Ascending aorta (tissue), 2 donors: ENCODE data around the gene MYO1G. TPM values are rescaled to one million over a fixed set of nuclear protein-coding genes. Genes with fewer than 3 reads are reported as not detected.

Source experiments
- DNase-seq, 2 donors: peaks; one replicate each; pipeline ENCODE4 v3.0.0-alpha.2; 2019; ENCODE audit warnings: low spot score in 2 of 2
- H3K27ac ChIP-seq, 2 donors: fragments of 200-600 bp; sonication (generic); one replicate each; pipeline ENCODE4 v1.5.1; 2016 to 2017; ENCODE audit warnings: mild to moderate bottlenecking in 1 of 2
- H3K27me3 ChIP-seq: fragments of 200-600 bp; sonication (generic); one replicate; pipeline ENCODE4 v1.5.1; 2017
- H3K36me3 ChIP-seq, 2 donors: fragments of 200-600 bp; sonication (generic); one replicate each; pipeline ENCODE4 v1.5.1; 2016
- H3K4me1 ChIP-seq, 2 donors: fragments of 200-600 bp; sonication (generic); one replicate each; pipeline ENCODE4 v1.5.1; 2016 to 2017; ENCODE audit warnings: mild to moderate bottlenecking in 1 of 2
- H3K4me3 ChIP-seq, 2 donors: fragments of 200-600 bp; sonication (generic); one replicate each; pipeline ENCODE4 v1.5.1; 2016 to 2017; ENCODE audit warnings: mild to moderate bottlenecking in 1 of 2
- H3K9me3 ChIP-seq, 2 donors: fragments of 200-600 bp; sonication (generic); one replicate each; pipeline ENCODE4 v1.5.1; 2016
- CTCF ChIP-seq, 3 experiments: fragments of 200-600 bp in 2 of 3; fragments of 450-650 bp in 1 of 3; sonication (generic) in 2 of 3; IDR thresholded peaks; one replicate each; pipeline ENCODE4 v1.5.1; 2016 to 2019; ENCODE audit warnings: antibody characterized with exemption in 3 of 3, mild to moderate bottlenecking in 1 of 3, moderate library complexity in 1 of 3
- intact Hi-C: fragments of 100-400 bp; cut with DNase I; formaldehyde crosslinking; loops from one replicate; pipeline ENCODE4 v1.15.1; 2023
- total RNA-seq: library from RNA; depleted of rRNA; stranded (reverse); fragments of >200 nt; gene quantifications from one replicate; pipeline ENCODE4 v1.1.0, GENCODE V29; 2016

The MYO1G gene
- total RNA-seq, 1 donor from 2014 or later, result 5.9 TPM

- no peak overlapping the region for H3K27ac ChIP-seq
Measured at GRCh38 chr7:45001826-45002225, 23.0 kb upstream of the MYO1G start.

GRCh38 chr7:45001138-45001694 is 22.4 kb upstream of the MYO1G start:
- H3K9me3 ChIP-seq, result no peaks in the 10 kb centered on the region
- TF ChIP-seq CTCF (IDR thresholded peaks at IDR 0.05), result no peak
- intact Hi-C loops, result loop anchor here (2.0 kb wide), 2 partner anchors 88 to 116 kb away; partner anchors contain the start of genes NACAD and PURB
- no peaks in the 10 kb centered on the region for H3K36me3 ChIP-seq
- DNase-seq, result no peak
- H3K4me3 ChIP-seq, result peak overlapping the region; percentile 87 to 96
- H3K27ac ChIP-seq, result peak overlapping the region; percentile 11 to 96
- no peaks in the 10 kb centered on the region for H3K27me3 ChIP-seq
- peaks cover 0 to 18% of the 10 kb centered on the region in 2 donors for H3K4me1 ChIP-seq

More at GRCh38 chr7:45001826-45002225, 23.0 kb upstream of the MYO1G start:
- Histone ChIP-seq H3K9me3 (no peaks in the 10 kb centered on the region), H3K27me3 (no peaks in the 10 kb centered on the region), H3K4me1 (peaks cover 0 to 18% of the 10 kb centered on the region in 2 donors), H3K4me3 (peak overlapping the region in 1 of 2 donors; percentile 96), H3K36me3 (no peaks in the 10 kb centered on the region)
- no peak for TF ChIP-seq CTCF (IDR thresholded peaks at IDR 0.05)
- no peak for DNase-seq
- intact Hi-C loops, result loop anchor here (2.0 kb wide), 2 partner anchors 87 to 117 kb away; partner anchors contain the start of genes NACAD and PURB

GRCh38 chr7:45000093-45001032 is 21.5 kb upstream of the MYO1G start, which contains the start of gene CCM2:
Gene CCM2 (plus strand): TSS chr7:45000201. CDS start chr7:45000334, 133 bp downstream.
- peak within 1 kb of the TSS; percentile 87 to 96 for H3K4me3 ChIP-seq
- no peaks in the 10 kb centered on the region for H3K36me3 ChIP-seq
- peaks cover 0 to 18% of the 10 kb centered on the region in 2 donors for H3K4me1 ChIP-seq
- no peaks in the 10 kb centered on the region for H3K9me3 ChIP-seq
- H3K27me3 ChIP-seq, result no peaks in the 10 kb centered on the region
- intact Hi-C loops, result loop anchor here (1.0 to 2.0 kb wide), 6 partner anchors 88 to 394 kb away; partner anchors contain the start of genes H2AZ2, NACAD, OGDH and PURB
- peak in 1 of 2 donors; percentile 78 for DNase-seq
- no peak for TF ChIP-seq CTCF (IDR thresholded peaks at IDR 0.05)
- H3K27ac ChIP-seq, result peak within 1 kb of the TSS; percentile 93 to 96

GRCh38 chr7:44999245-45000092 is 20.7 kb upstream of the MYO1G start:
- intact Hi-C loops, result loop anchor here (1.0 to 2.0 kb wide), 7 partner anchors 13 to 393 kb away; partner anchors contain the start of genes H2AZ2, NACAD, OGDH and PURB
- TF ChIP-seq CTCF (IDR thresholded peaks at IDR 0.05), result peak in 1 of 3 experiments; percentile 26
- DNase-seq, result peak; percentile 98 to 100

More at GRCh38 chr7:44999245-45000092, 20.7 kb upstream of the MYO1G start:
- Histone ChIP-seq H3K27ac (peak overlapping the region; percentile 78 to 96), H3K4me3 (peak overlapping the region; percentile 87 to 96), H3K4me1 (peaks cover 0 to 18% of the 10 kb centered on the region in 2 donors), H3K9me3 (no peaks in the 10 kb centered on the region), H3K27me3 (no peaks in the 10 kb centered on the region), H3K36me3 (no peaks in the 10 kb centered on the region)
